Astrocyte (in vitro differentiated cells and primary cell): ENCODE data around the gene PRR35. TPM values are rescaled to one million over a fixed set of nuclear protein-coding genes. Genes with fewer than 3 reads are reported as not detected.

ENCODE experiments used
- DNase-seq: peaks from one replicate; pipeline ENCODE4 v3.0.0-alpha.2; 2010; ENCODE audit warnings: low read depth
- FAIRE-seq: peaks from 2 replicates; lab custom pipeline; 2011; peaks lifted over from hg19 to GRCh38; lab: Jason Lieb, UNC
- H2AFZ ChIP-seq: 2 replicates; pipeline ENCODE4 v1.6.0; 2012; ENCODE audit warnings: low read depth, low read length, inconsistent platforms
- H3K27ac ChIP-seq: 2 replicates; pipeline ENCODE4 v1.5.1; 2011; ENCODE audit warnings: low read depth, low read length, inconsistent platforms
- H3K27me3 ChIP-seq: 2 replicates; pipeline ENCODE4 v1.6.0; 2011; ENCODE audit warnings: low read length, inconsistent platforms; ENCODE audit not compliant: insufficient read depth
- H3K36me3 ChIP-seq: 2 replicates; pipeline ENCODE4 v1.5.1; 2011; ENCODE audit warnings: low read length, inconsistent platforms; ENCODE audit not compliant: insufficient read depth
- H3K4me1 ChIP-seq: 2 replicates; pipeline ENCODE4 v1.5.1; 2011; ENCODE audit warnings: low read length, inconsistent platforms; ENCODE audit not compliant: insufficient read depth
- H3K4me2 ChIP-seq: 2 replicates; pipeline ENCODE4 v1.6.0; 2012; ENCODE audit warnings: low read length, inconsistent platforms
- H3K4me3 ChIP-seq: 2 replicates; pipeline ENCODE4 v1.5.1; 2011; ENCODE audit warnings: low read depth, mild to moderate bottlenecking, low read length, inconsistent platforms; ENCODE audit not compliant: insufficient read depth
- H3K79me2 ChIP-seq: 2 replicates; pipeline ENCODE4 v1.6.0; 2012; ENCODE audit warnings: mild to moderate bottlenecking, low read length, inconsistent platforms; ENCODE audit not compliant: insufficient read depth
- H3K9ac ChIP-seq: 2 replicates; pipeline ENCODE4 v1.6.0; 2012; ENCODE audit warnings: mild to moderate bottlenecking, low read length, inconsistent platforms
- H3K9me3 ChIP-seq: 2 replicates; pipeline ENCODE4 v1.5.1; 2012; ENCODE audit warnings: low read depth, mild to moderate bottlenecking, low read length, inconsistent platforms; ENCODE audit not compliant: insufficient read depth
- H4K20me1 ChIP-seq: 2 replicates; pipeline ENCODE4 v1.6.0; 2012; ENCODE audit warnings: low read length, inconsistent platforms; ENCODE audit not compliant: insufficient read depth
- H3K27ac Mint-ChIP-seq: one replicate; pipeline ENCODE4 v1.8.0; 2021; ENCODE audit warnings: mild to moderate bottlenecking, mixed read lengths; ENCODE audit not compliant: unreplicated experiment
- H3K27me3 Mint-ChIP-seq: one replicate; pipeline ENCODE4 v1.8.0; 2021; ENCODE audit warnings: low read depth, mixed read lengths; ENCODE audit not compliant: unreplicated experiment
- H3K36me3 Mint-ChIP-seq: one replicate; pipeline ENCODE4 v1.8.0; 2021; ENCODE audit warnings: low read depth, mixed read lengths; ENCODE audit not compliant: unreplicated experiment
- H3K4me1 Mint-ChIP-seq: one replicate; pipeline ENCODE4 v1.8.0; 2021; ENCODE audit warnings: low read depth, mixed read lengths; ENCODE audit not compliant: unreplicated experiment
- H3K4me3 Mint-ChIP-seq: one replicate; pipeline ENCODE4 v1.8.0; 2021; ENCODE audit warnings: mild to moderate bottlenecking, moderate library complexity, mixed read lengths; ENCODE audit not compliant: unreplicated experiment
- H3K9me3 Mint-ChIP-seq: one replicate; pipeline ENCODE4 v1.8.0; 2021; ENCODE audit warnings: mild to moderate bottlenecking, mixed read lengths; ENCODE audit not compliant: unreplicated experiment
- EZH2 ChIP-seq: IDR thresholded peaks from 2 replicates; pipeline ENCODE4 v1.6.1; 2012; ENCODE audit warnings: mild to moderate bottlenecking, low read length, inconsistent platforms; ENCODE audit not compliant: insufficient read depth
- total RNA-seq: library from RNA; stranded (reverse); gene quantifications from 2 replicates; pipeline ENCODE4 v1.2.1, GENCODE V29; 2021
- TF ChIP-seq, protein P1 (sequence below): IDR thresholded peaks from 2 replicates; pipeline ENCODE4 v1.5.1; 2011; ENCODE audit warnings: low read depth, mild to moderate bottlenecking, inconsistent platforms, low read length, moderate library complexity; ENCODE audit not compliant: insufficient read depth

PRR35 gene
- total RNA-seq, 1 donor from 2014 or later = 0.09 TPM

DNA sequence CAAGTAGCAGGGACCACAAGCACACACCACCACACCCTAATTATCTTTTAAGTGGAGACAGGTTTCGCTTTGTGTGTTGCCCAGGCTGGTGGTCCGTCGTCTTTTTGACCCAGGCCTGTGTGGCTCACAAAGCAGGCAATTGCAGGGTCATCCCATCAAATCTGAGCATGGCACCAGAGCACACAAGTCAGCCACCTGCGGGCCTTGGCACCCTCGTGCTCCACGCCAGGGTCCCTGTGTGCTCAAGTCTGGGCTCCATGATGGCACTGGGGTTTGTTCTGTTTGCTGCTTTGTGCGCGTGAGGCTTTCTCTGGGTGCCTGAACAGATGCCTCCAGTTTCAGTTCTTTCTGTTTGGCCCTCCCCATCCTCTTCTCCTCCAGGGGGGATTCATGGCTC is 35.1 kb upstream of the PRR35 start:
- H3K36me3 ChIP-seq = peaks cover 3% of the 10 kb centered on the region
- Mint-ChIP-seq H3K27me3 (no peaks in the 10 kb centered on the region), H3K27ac (peak overlapping the region; percentile 99), H3K9me3 (no peaks in the 10 kb centered on the region), H3K4me3 (peak overlapping the region; percentile 94), H3K36me3 (peaks cover 3% of the 10 kb centered on the region), H3K4me1 (peaks cover 15% of the 10 kb centered on the region)
- peaks cover 49% of the 10 kb centered on the region for H4K20me1 ChIP-seq
- TF ChIP-seq, protein P1, sequence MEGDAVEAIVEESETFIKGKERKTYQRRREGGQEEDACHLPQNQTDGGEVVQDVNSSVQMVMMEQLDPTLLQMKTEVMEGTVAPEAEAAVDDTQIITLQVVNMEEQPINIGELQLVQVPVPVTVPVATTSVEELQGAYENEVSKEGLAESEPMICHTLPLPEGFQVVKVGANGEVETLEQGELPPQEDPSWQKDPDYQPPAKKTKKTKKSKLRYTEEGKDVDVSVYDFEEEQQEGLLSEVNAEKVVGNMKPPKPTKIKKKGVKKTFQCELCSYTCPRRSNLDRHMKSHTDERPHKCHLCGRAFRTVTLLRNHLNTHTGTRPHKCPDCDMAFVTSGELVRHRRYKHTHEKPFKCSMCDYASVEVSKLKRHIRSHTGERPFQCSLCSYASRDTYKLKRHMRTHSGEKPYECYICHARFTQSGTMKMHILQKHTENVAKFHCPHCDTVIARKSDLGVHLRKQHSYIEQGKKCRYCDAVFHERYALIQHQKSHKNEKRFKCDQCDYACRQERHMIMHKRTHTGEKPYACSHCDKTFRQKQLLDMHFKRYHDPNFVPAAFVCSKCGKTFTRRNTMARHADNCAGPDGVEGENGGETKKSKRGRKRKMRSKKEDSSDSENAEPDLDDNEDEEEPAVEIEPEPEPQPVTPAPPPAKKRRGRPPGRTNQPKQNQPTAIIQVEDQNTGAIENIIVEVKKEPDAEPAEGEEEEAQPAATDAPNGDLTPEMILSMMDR = no peak
- TF ChIP-seq EZH2 = no peak
- no peaks in the 10 kb centered on the region for H3K27me3 ChIP-seq
- no peaks in the 10 kb centered on the region for H3K9me3 ChIP-seq
- H3K4me1 ChIP-seq = peaks cover 37% of the 10 kb centered on the region
- FAIRE-seq (no peak), DNase-seq (no peak)
- peak overlapping the region; percentile 95 for H3K9ac ChIP-seq
- H3K27ac ChIP-seq = peak overlapping the region; percentile 65
- H3K79me2 ChIP-seq = peaks cover 54% of the 10 kb centered on the region
- H3K4me3 ChIP-seq = no peak overlapping the region
- H2AFZ ChIP-seq = no peak overlapping the region
- peak overlapping the region; percentile 89 for H3K4me2 ChIP-seq

- H3K27me3 ChIP-seq = no peaks in the 10 kb centered on the region
- H2AFZ ChIP-seq = no peak overlapping the region
- H3K27ac ChIP-seq = peak overlapping the region; percentile 95
- FAIRE-seq (peak; percentile 81), DNase-seq (peak; percentile 86)
- Mint-ChIP-seq H3K27me3 (no peaks in the 10 kb centered on the region), H3K9me3 (no peaks in the 10 kb centered on the region), H3K4me1 (peaks cover 15% of the 10 kb centered on the region), H3K4me3 (peak overlapping the region; percentile 94), H3K36me3 (peaks cover 3% of the 10 kb centered on the region), H3K27ac (peak overlapping the region; percentile 99)
- peaks cover 37% of the 10 kb centered on the region for H3K4me1 ChIP-seq
- H3K4me2 ChIP-seq = peak overlapping the region; percentile 89
- peak overlapping the region; percentile 95 for H3K9ac ChIP-seq
- peak overlapping the region; percentile 77 for H3K4me3 ChIP-seq
- H3K9me3 ChIP-seq = no peaks in the 10 kb centered on the region
- peaks cover 2% of the 10 kb centered on the region for H3K36me3 ChIP-seq
- peaks cover 54% of the 10 kb centered on the region for H4K20me1 ChIP-seq
- peaks cover 59% of the 10 kb centered on the region for H3K79me2 ChIP-seq
- TF ChIP-seq EZH2 = no peak
- TF ChIP-seq, protein P1 = no peak
Observed at GRCh38 chr16:525520-526180, 34.5 kb upstream of the PRR35 start.
